H1 (cell line): Measurements from ENCODE around the gene PPP1R13B. TPM values are rescaled to one million over a fixed set of nuclear protein-coding genes. Genes with fewer than 3 reads are reported as not detected.

Source experiments
- EP300 ChIP-seq, 2 experiments: IDR thresholded peaks; 1 replicate in 1 of 2; 2 replicates in 1 of 2; pipeline ENCODE4 v1.6.1; 2011 to 2012; ENCODE audit warnings: low read depth in 2 of 2, low read length in 2 of 2, mild to moderate bottlenecking in 2 of 2, borderline replicate concordance in 1 of 2, inconsistent platforms in 1 of 2, moderate library complexity in 1 of 2
- GTF2F1 ChIP-seq: IDR thresholded peaks from 2 replicates; pipeline ENCODE4 v1.6.1; 2012; ENCODE audit warnings: low read depth, low read length, improper control_type of control experiment, borderline replicate concordance
- KDM4A ChIP-seq: IDR thresholded peaks from one replicate; pipeline ENCODE4 v1.7.1; 2012; ENCODE audit warnings: low read depth, mild to moderate bottlenecking, moderate library complexity, low read length, inconsistent platforms; ENCODE audit not compliant: severe bottlenecking
- SP2 ChIP-seq: IDR thresholded peaks from 2 replicates; pipeline ENCODE4 v1.6.1; 2012; ENCODE audit warnings: mild to moderate bottlenecking, low read length, inconsistent platforms
- SP4 ChIP-seq: IDR thresholded peaks from 2 replicates; pipeline ENCODE4 v1.6.1; 2012; ENCODE audit warnings: low read length, inconsistent platforms
- SUZ12 ChIP-seq: fragments of 200-600 bp; sonication (generic); IDR thresholded peaks from 2 replicates; pipeline ENCODE4 v1.6.1; 2012; ENCODE audit warnings: mild to moderate bottlenecking, inconsistent platforms, low read length, moderate library complexity, mixed read lengths
- polyA plus RNA-seq, 7 experiments: library from polyadenylated mRNA; depleted of rRNA in 3 of 7; stranded (reverse) in 5 of 7; unstranded in 2 of 7; fragments of >200 nt in 5 of 7; fragments of 200-250 nt in 2 of 7; gene quantifications; 1 replicate in 5 of 7; 2 replicates in 1 of 7; 4 replicates in 1 of 7; pipeline versions ENCODE4 v1.2.1 to v1.2.3, GENCODE V29; 2011 to 2013; ENCODE audit warnings: missing spikeins in 2 of 7, mixed read lengths in 2 of 7
- total RNA-seq: library from RNA; stranded (reverse); fragmentation: NEBNext Ultra II Directional; extraction: Animal tissue kit (Norgen Biotek cat#: 25700); gene quantifications from 2 replicates; pipeline ENCODE4 v1.2.1, GENCODE V29; 2021

Gene PPP1R13B
- total and polyA plus RNA-seq, 2 of the 8 experiments (the other 6 are each of a cell fraction or from before 2014, with no cell fraction given) = 2.6 to 8.9 TPM

GRCh38 chr14:103739793-103740501 is 107.4 kb downstream of the PPP1R13B start (continued):
- no peak for TF ChIP-seq KDM4A
- no peak for TF ChIP-seq SP4
- TF ChIP-seq SUZ12 = no peak
- TF ChIP-seq EP300 (IDR thresholded peaks at IDR 0.05; ENCODE audit: borderline replicate concordance in 1 of 2, low read depth in 2 of 2, low read length in 2 of 2) = no peak
- TF ChIP-seq GTF2F1 = no peak
- TF ChIP-seq SP2 = no peak
